Activated T-cell treated with anti-CD3 and anti-CD28 coated beads, Interleukin-2, amount 50 U/mL, for 24 hours (primary cell): ENCODE data around the gene LYRM7.

Experiments used
- DNase-seq: peaks from one replicate; pipeline ENCODE4 v3.0.0-alpha.2; 2020
- H3K27ac Mint-ChIP-seq: 2 replicates; pipeline ENCODE4 v1.8.0; 2020; ENCODE audit warnings: mild to moderate bottlenecking, mixed read lengths
- H3K27me3 Mint-ChIP-seq: 2 replicates; pipeline ENCODE4 v1.8.0; 2020; ENCODE audit warnings: mixed read lengths
- H3K36me3 Mint-ChIP-seq: 2 replicates; pipeline ENCODE4 v1.8.0; 2020; ENCODE audit warnings: low read depth, mixed read lengths
- H3K4me1 Mint-ChIP-seq: 2 replicates; pipeline ENCODE4 v1.8.0; 2020; ENCODE audit warnings: low read depth, mixed read lengths
- H3K4me3 Mint-ChIP-seq: 2 replicates; pipeline ENCODE4 v1.8.0; 2020; ENCODE audit warnings: mild to moderate bottlenecking, moderate library complexity, mixed read lengths
- H3K9me3 Mint-ChIP-seq: 2 replicates; pipeline ENCODE4 v1.8.0; 2020; ENCODE audit warnings: mixed read lengths

LYRM7 gene

DNA sequence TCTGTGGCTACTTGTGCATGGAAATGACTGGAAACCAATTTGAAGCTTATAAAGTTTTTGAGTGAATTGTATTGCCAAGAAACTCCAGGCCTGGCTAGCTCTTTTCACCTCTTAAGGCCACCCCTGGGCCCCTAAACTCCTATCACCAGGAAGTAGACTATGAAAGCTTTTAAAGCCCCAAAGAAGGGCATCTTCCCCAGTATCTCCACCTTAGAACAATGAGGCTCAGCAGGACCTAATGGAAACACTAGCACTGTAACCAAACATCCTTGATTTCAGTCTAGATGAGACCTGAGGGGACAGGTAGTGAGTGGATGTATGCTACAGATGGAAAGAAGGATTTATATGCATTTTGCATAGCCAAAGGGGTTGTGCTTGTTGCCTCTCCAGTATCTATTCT is 25.0 kb downstream of the LYRM7 start:
- H3K4me1 Mint-ChIP-seq: peaks cover 15% of the 10 kb centered on the region
- DNase-seq: no peak
- H3K27me3 Mint-ChIP-seq: no peaks in the 10 kb centered on the region
- peaks cover 33% of the 10 kb centered on the region for H3K36me3 Mint-ChIP-seq
- H3K27ac Mint-ChIP-seq: no peak overlapping the region
- H3K4me3 Mint-ChIP-seq: no peak overlapping the region
- no peaks in the 10 kb centered on the region for H3K9me3 Mint-ChIP-seq

DNA sequence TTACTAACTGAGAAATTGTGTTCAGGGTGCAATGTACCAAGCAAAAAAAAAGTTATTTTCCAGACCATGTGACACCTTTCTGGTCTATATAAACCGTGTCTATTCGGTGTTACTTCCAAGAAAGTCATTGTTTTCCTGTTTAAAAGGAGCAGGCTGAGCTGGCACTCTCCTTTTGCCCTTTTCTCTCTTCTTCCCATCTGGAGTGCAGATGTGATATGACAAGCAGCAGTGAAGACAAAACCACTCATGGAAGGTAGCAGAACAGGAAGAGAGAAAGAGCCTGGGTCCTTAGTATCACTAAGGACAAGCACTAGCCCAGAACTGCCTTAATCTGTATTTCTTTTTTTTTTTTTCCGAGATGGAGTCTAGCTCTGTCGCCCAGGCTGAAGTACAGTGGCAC is 25.6 kb downstream of the LYRM7 start:
- Mint-ChIP-seq H3K27ac (no peak overlapping the region), H3K9me3 (no peaks in the 10 kb centered on the region), H3K36me3 (peaks cover 34% of the 10 kb centered on the region), H3K4me3 (no peak overlapping the region), H3K4me1 (peaks cover 15% of the 10 kb centered on the region), H3K27me3 (no peaks in the 10 kb centered on the region)
- no peak for DNase-seq

DNA sequence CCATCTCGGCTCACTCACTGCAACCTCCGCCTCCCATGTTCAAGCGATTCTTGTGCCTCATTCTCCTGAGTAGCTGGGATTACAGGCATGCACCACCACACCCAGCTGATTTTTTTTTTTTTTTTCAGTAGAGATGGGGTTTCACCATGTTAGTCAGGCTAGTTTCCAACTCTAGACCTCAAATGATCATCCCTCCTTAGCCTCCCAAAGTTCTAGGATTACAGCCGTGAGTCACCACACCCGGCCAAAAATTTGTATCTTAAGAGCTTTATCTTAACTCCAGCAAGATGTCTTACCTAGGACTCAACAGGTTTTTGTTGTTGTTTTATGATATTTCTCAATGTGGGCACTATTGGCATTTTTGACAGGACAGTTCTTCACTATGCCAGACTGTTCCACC is 27.9 kb downstream of the LYRM7 start:
- H3K4me3 Mint-ChIP-seq: no peak overlapping the region
- H3K4me1 Mint-ChIP-seq: peaks cover 14% of the 10 kb centered on the region
- H3K36me3 Mint-ChIP-seq: peaks cover 31% of the 10 kb centered on the region
- no peaks in the 10 kb centered on the region for H3K9me3 Mint-ChIP-seq
- DNase-seq: no peak
- H3K27ac Mint-ChIP-seq: no peak overlapping the region
- H3K27me3 Mint-ChIP-seq: no peaks in the 10 kb centered on the region

DNA sequence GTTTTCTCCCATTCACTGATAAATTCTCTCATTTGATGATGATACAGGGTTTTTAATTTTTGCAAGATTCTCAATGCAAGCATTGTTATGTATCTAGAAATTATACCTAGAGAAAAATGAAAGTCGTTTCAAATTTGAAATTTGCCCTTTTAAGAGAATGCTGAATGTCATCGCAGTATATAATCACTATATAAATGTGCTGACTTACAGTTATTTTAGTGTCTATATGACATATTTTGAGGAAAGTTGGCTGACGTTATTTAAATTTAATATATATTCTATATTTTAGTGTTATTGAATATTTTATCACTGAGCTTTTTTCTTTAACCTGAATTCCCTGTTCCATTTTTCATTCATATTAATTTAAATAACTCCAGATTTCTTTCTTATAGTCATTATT is 29.8 kb downstream of the LYRM7 start:
- H3K36me3 Mint-ChIP-seq: peaks cover 35% of the 10 kb centered on the region
- DNase-seq: no peak
- H3K4me3 Mint-ChIP-seq: no peak overlapping the region
- H3K9me3 Mint-ChIP-seq: no peaks in the 10 kb centered on the region
- H3K27ac Mint-ChIP-seq: no peak overlapping the region
- peaks cover 7% of the 10 kb centered on the region for H3K4me1 Mint-ChIP-seq
- no peaks in the 10 kb centered on the region for H3K27me3 Mint-ChIP-seq

- Mint-ChIP-seq H3K36me3 (peaks cover 14% of the 10 kb centered on the region), H3K27me3 (no peaks in the 10 kb centered on the region)
Measured at GRCh38 chr5:131204964-131205363, 34.2 kb downstream of the LYRM7 start.

GRCh38 chr5:131206061-131206460 is 35.3 kb downstream of the LYRM7 start:
- Mint-ChIP-seq H3K36me3 (peaks cover 7% of the 10 kb centered on the region), H3K4me3 (no peak overlapping the region), H3K4me1 (peaks cover 42% of the 10 kb centered on the region), H3K27me3 (no peaks in the 10 kb centered on the region), H3K27ac (no peak overlapping the region), H3K9me3 (no peaks in the 10 kb centered on the region)
- DNase-seq: no peak

More at GRCh38 chr5:131204964-131205363, 34.2 kb downstream of the LYRM7 start:
- H3K4me1 Mint-ChIP-seq: peaks cover 31% of the 10 kb centered on the region
- H3K9me3 Mint-ChIP-seq: no peaks in the 10 kb centered on the region
- H3K4me3 Mint-ChIP-seq: no peak overlapping the region
- no peak for DNase-seq
- no peak overlapping the region for H3K27ac Mint-ChIP-seq

GRCh38 chr5:131206772-131207171 is 36.0 kb downstream of the LYRM7 start:
- DNase-seq: no peak
- Mint-ChIP-seq H3K4me3 (no peak overlapping the region), H3K9me3 (no peaks in the 10 kb centered on the region), H3K27ac (no peak overlapping the region), H3K27me3 (no peaks in the 10 kb centered on the region), H3K36me3 (peaks cover 7% of the 10 kb centered on the region), H3K4me1 (peaks cover 47% of the 10 kb centered on the region)

GRCh38 chr5:131209175-131209505 is 38.4 kb downstream of the LYRM7 start:
- H3K9me3 Mint-ChIP-seq: no peaks in the 10 kb centered on the region
- H3K27ac Mint-ChIP-seq: peak overlapping the region; percentile 96
- H3K36me3 Mint-ChIP-seq: peaks cover 4% of the 10 kb centered on the region
- DNase-seq: no peak
- H3K4me1 Mint-ChIP-seq: peaks cover 56% of the 10 kb centered on the region
- H3K4me3 Mint-ChIP-seq: peak overlapping the region; percentile 69
- no peaks in the 10 kb centered on the region for H3K27me3 Mint-ChIP-seq

DNA sequence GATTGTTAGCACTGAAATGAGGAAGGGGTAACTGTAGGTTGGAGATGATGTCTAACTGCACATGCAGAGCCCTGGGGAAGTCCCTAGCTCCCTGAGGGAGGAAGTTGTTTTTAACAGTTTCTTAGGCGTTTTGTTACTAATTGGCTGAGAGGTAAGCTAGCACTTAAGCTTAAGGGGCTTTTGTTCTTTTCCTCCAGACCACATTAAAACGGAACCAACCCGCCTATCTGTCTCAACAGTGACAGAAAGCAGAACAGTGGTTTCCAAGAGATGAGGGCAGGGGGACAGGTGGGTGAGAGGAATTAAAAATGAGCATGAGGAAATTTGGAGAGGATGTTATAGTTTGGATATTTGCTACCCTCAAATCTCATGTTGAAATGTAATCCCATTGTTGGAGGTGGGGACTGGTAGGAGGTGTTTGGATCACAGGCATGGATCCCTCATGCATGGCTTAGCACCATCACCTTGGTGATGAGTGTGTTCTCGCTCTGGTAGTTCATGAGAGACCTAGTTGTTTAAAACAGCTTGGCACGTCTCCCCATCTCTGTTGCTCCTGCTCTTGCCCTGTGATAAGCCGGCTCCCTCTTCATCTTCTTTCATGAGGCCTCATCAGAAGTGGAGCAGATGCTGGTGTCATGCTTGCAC is 38.9 kb downstream of the LYRM7 start:
- no peaks in the 10 kb centered on the region for H3K27me3 Mint-ChIP-seq
- H3K9me3 Mint-ChIP-seq: no peaks in the 10 kb centered on the region
- peaks cover 60% of the 10 kb centered on the region for H3K4me1 Mint-ChIP-seq
- peak; percentile 46 for DNase-seq
- H3K4me3 Mint-ChIP-seq: peak overlapping the region; percentile 69
- H3K27ac Mint-ChIP-seq: peak overlapping the region; percentile 96
- peaks cover 4% of the 10 kb centered on the region for H3K36me3 Mint-ChIP-seq

DNA sequence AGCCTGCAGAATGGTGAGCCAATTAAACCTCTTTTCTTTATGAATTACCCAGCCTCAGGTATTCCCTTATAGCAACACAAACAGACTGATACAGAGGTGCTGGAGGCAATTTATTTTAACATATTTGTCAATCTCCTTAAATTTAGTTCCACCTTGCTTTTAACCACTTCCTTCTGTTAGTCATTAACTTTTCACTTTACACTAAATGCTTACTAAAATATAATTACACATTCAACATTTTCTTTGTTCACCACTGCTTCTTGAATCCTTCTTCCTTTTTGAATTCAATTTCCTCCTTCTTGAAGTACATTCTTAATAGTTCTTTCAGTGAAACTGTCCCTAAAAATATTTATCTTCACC is 39.4 kb downstream of the LYRM7 start:
- no peak for DNase-seq
- Mint-ChIP-seq H3K4me1 (peaks cover 65% of the 10 kb centered on the region), H3K27me3 (no peaks in the 10 kb centered on the region), H3K36me3 (peaks cover 2% of the 10 kb centered on the region), H3K27ac (peak overlapping the region; percentile 96), H3K4me3 (peak overlapping the region; percentile 69), H3K9me3 (no peaks in the 10 kb centered on the region)

DNA sequence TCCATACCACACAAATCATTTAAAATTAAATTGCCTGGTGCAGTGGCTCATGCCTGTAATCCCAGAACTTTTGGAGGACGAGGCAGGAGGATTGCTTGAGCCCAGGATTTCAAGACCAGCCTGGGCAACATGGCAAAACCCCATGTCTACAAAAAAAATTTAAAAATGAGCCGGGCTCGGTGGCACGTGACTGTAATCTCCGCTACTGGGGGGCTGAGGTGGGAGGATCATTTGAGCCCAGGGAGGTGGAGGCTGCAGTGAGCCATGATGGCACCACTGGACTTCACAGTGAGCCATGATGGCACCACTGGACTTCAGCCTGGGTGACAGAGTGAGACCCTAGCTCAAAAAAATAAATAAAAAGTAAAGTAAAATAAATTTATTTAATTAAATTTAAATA is 40.9 kb downstream of the LYRM7 start:
- DNase-seq: no peak
- Mint-ChIP-seq H3K4me1 (peaks cover 59% of the 10 kb centered on the region), H3K27ac (peak overlapping the region; percentile 47), H3K4me3 (no peak overlapping the region), H3K27me3 (no peaks in the 10 kb centered on the region), H3K9me3 (no peaks in the 10 kb centered on the region), H3K36me3 (no peaks in the 10 kb centered on the region)

DNA sequence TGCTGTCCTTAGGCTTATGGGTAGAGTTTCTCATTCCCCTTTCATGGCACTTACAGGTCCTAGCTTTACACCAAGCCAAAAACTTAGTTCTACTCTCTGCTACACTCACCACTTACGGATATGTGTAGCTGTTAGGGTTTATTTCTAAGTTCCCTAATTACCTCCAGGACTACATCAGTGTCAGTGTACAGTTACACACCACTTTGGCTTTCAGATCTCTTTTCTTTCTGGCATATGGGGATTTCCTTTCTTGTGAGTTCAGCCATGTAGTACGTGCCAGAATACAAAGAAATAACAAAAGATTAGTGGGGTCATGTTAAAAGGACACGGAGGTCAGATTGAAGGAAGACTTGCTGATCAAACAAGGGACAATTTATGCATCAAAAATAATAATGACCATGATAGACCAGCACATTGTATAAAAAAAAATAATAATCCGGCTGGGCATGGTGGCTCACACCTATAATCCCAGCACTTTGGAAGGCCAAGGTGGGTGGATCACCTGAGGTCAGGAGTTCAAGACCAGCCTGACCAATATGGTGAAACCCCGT is 41.8 kb downstream of the LYRM7 start:
- Mint-ChIP-seq H3K27ac (peak overlapping the region; percentile 66), H3K4me3 (no peak overlapping the region), H3K36me3 (no peaks in the 10 kb centered on the region), H3K4me1 (peaks cover 52% of the 10 kb centered on the region), H3K27me3 (no peaks in the 10 kb centered on the region), H3K9me3 (no peaks in the 10 kb centered on the region)
- DNase-seq: no peak

- Mint-ChIP-seq H3K27me3 (no peaks in the 10 kb centered on the region), H3K4me1 (peaks cover 59% of the 10 kb centered on the region), H3K36me3 (no peaks in the 10 kb centered on the region), H3K27ac (no peak overlapping the region), H3K4me3 (no peak overlapping the region), H3K9me3 (no peaks in the 10 kb centered on the region)
- DNase-seq: no peak
Measured at GRCh38 chr5:131214609-131215227, 44.0 kb downstream of the LYRM7 start.

- H3K36me3 Mint-ChIP-seq: no peaks in the 10 kb centered on the region
- peak overlapping the region; percentile 40 for H3K27ac Mint-ChIP-seq
- peaks cover 44% of the 10 kb centered on the region for H3K4me1 Mint-ChIP-seq
- no peaks in the 10 kb centered on the region for H3K9me3 Mint-ChIP-seq
- no peak for DNase-seq
- H3K27me3 Mint-ChIP-seq: no peaks in the 10 kb centered on the region
- H3K4me3 Mint-ChIP-seq: no peak overlapping the region
Measured at GRCh38 chr5:131217791-131218190, 47.0 kb downstream of the LYRM7 start.

DNA sequence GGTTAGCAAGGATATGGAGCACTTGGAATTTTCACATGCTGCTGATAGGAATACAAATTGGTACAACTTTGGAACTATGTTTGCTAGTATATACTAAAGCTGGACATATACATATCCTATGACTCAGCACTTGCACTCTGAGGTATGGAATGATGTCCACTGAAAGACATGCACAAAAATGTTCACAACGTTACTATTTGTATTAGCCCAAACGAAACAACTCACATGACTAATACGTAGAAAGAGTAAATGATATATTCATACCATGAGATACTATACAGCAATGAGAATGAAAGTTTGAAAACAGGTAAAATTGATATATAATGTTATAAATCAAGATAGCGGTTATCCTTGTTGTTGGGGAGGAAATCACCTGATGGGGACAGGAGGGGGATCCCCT is 47.6 kb downstream of the LYRM7 start:
- Mint-ChIP-seq H3K4me3 (no peak overlapping the region), H3K27ac (peak overlapping the region; percentile 40)

More for the DNA sequence above, 47.6 kb downstream of the LYRM7 start:
- no peak for DNase-seq
- H3K4me1 Mint-ChIP-seq: peaks cover 44% of the 10 kb centered on the region
- no peaks in the 10 kb centered on the region for H3K36me3 Mint-ChIP-seq
- H3K9me3 Mint-ChIP-seq: no peaks in the 10 kb centered on the region
- no peaks in the 10 kb centered on the region for H3K27me3 Mint-ChIP-seq
